ENCODE measurements around the gene ALDH1A3.

Gene ALDH1A3

GRCh38 chr15:100875976-100876375, 3.7 kb upstream of the ALDH1A3 start:
- no peak overlapping the region for H3K4me3 ChIP-seq (ENCODE audit: low read length)
- H3K9ac ChIP-seq (ENCODE audit: low read depth, low read length): no peak overlapping the region
- H3K4me1 ChIP-seq (ENCODE audit: insufficient read depth, low read length): no peaks in the 10 kb centered on the region; the same call in 1 of the 2 replicates
- H3K9me3 ChIP-seq (ENCODE audit: insufficient read depth, low read depth, low read length): no peaks in the 10 kb centered on the region
- peaks cover 61% of the 10 kb centered on the region for H3K27me3 ChIP-seq (ENCODE audit: insufficient read depth, low read length)
- H3K27ac ChIP-seq (ENCODE audit: low read length): no peak overlapping the region
- H3K36me3 ChIP-seq (ENCODE audit: insufficient read depth, low read depth, low read length): no peaks in the 10 kb centered on the region

- no peak overlapping the region for H3K4me3 ChIP-seq (ENCODE audit: low read length)
- H3K27ac ChIP-seq (ENCODE audit: low read length): no peak overlapping the region
- peaks cover 77% of the 10 kb centered on the region for H3K27me3 ChIP-seq (ENCODE audit: insufficient read depth, low read length)
- H3K4me1 ChIP-seq (ENCODE audit: insufficient read depth, low read length): no peaks in the 10 kb centered on the region; the same call in 1 of the 2 replicates
- H3K9me3 ChIP-seq (ENCODE audit: insufficient read depth, low read depth, low read length): no peaks in the 10 kb centered on the region
- no peaks in the 10 kb centered on the region for H3K36me3 ChIP-seq (ENCODE audit: insufficient read depth, low read depth, low read length)
- no peak overlapping the region for H3K9ac ChIP-seq (ENCODE audit: low read depth, low read length)
These were observed 2.1 kb upstream of the ALDH1A3 start for GRCh38 chr15:100877551-100877950.

- no peak overlapping the region for H3K27ac ChIP-seq (ENCODE audit: low read length)
- H3K9me3 ChIP-seq (ENCODE audit: insufficient read depth, low read depth, low read length): no peaks in the 10 kb centered on the region
- peaks cover 83% of the 10 kb centered on the region for H3K27me3 ChIP-seq (ENCODE audit: insufficient read depth, low read length)
- H3K36me3 ChIP-seq (ENCODE audit: insufficient read depth, low read depth, low read length): no peaks in the 10 kb centered on the region
- peak overlapping the region; percentile 56; the same call in 1 of the 2 replicates for H3K4me3 ChIP-seq (ENCODE audit: low read length)
- no peak overlapping the region for H3K9ac ChIP-seq (ENCODE audit: low read depth, low read length)
- H3K4me1 ChIP-seq (ENCODE audit: insufficient read depth, low read length): no peaks in the 10 kb centered on the region; the same call in 1 of the 2 replicates
These were observed 1.5 kb upstream of the ALDH1A3 start for GRCh38 chr15:100878130-100878529.

- H3K36me3 ChIP-seq (ENCODE audit: insufficient read depth, low read depth, low read length): no peaks in the 10 kb centered on the region
- H3K9ac ChIP-seq (ENCODE audit: low read depth, low read length): no peak overlapping the region
- H3K4me1 ChIP-seq (ENCODE audit: insufficient read depth, low read length): no peaks in the 10 kb centered on the region; the same call in 1 of the 2 replicates
- peaks cover 88% of the 10 kb centered on the region for H3K27me3 ChIP-seq (ENCODE audit: insufficient read depth, low read length)
- H3K9me3 ChIP-seq (ENCODE audit: insufficient read depth, low read depth, low read length): no peaks in the 10 kb centered on the region
- peak overlapping the region; percentile 56; the same call in 1 of the 2 replicates for H3K4me3 ChIP-seq (ENCODE audit: low read length)
- H3K27ac ChIP-seq (ENCODE audit: low read length): no peak overlapping the region
These were observed 983 bp upstream of the ALDH1A3 start for GRCh38 chr15:100878648-100879047.

GRCh38 chr15:100879061-100879463, 569 bp upstream of the ALDH1A3 start:
- Histone ChIP-seq H3K4me1 (ENCODE audit: insufficient read depth, low read length) (no peaks in the 10 kb centered on the region; the same call in 1 of the 2 replicates), H3K9ac (ENCODE audit: low read depth, low read length) (no peak overlapping the region), H3K27ac (ENCODE audit: low read length) (no peak overlapping the region), H3K36me3 (ENCODE audit: insufficient read depth, low read depth, low read length) (no peaks in the 10 kb centered on the region), H3K4me3 (ENCODE audit: low read length) (peak overlapping the region; percentile 56; the same call in 1 of the 2 replicates), H3K27me3 (ENCODE audit: insufficient read depth, low read length) (peaks cover 92% of the 10 kb centered on the region), H3K9me3 (ENCODE audit: insufficient read depth, low read depth, low read length) (no peaks in the 10 kb centered on the region)

GRCh38 chr15:100880139-100880896, 687 bp downstream of the ALDH1A3 start:
- Histone ChIP-seq H3K9me3 (ENCODE audit: insufficient read depth, low read depth, low read length) (no peaks in the 10 kb centered on the region), H3K36me3 (ENCODE audit: insufficient read depth, low read depth, low read length) (no peaks in the 10 kb centered on the region), H3K27me3 (ENCODE audit: insufficient read depth, low read length) (peaks cover 98% of the 10 kb centered on the region), H3K4me1 (ENCODE audit: insufficient read depth, low read length) (no peaks in the 10 kb centered on the region; the same call in 1 of the 2 replicates), H3K4me3 (ENCODE audit: low read length) (peak overlapping the region; percentile 71), H3K27ac (ENCODE audit: low read length) (no peak overlapping the region), H3K9ac (ENCODE audit: low read depth, low read length) (no peak overlapping the region)

- Histone ChIP-seq H3K27ac (ENCODE audit: low read length) (no peak overlapping the region), H3K4me1 (ENCODE audit: insufficient read depth, low read length) (no peaks in the 10 kb centered on the region; the same call in 1 of the 2 replicates), H3K9ac (ENCODE audit: low read depth, low read length) (no peak overlapping the region), H3K36me3 (ENCODE audit: insufficient read depth, low read depth, low read length) (no peaks in the 10 kb centered on the region), H3K4me3 (ENCODE audit: low read length) (peak overlapping the region; percentile 71), H3K9me3 (ENCODE audit: insufficient read depth, low read depth, low read length) (no peaks in the 10 kb centered on the region), H3K27me3 (ENCODE audit: insufficient read depth, low read length) (peaks cover 92% of the 10 kb centered on the region)
These were observed 1.2 kb downstream of the ALDH1A3 start for GRCh38 chr15:100880897-100881242.

GRCh38 chr15:100881573-100882336, 2.1 kb downstream of the ALDH1A3 start:
- Histone ChIP-seq H3K27me3 (ENCODE audit: insufficient read depth, low read length) (peaks cover 83% of the 10 kb centered on the region), H3K9me3 (ENCODE audit: insufficient read depth, low read depth, low read length) (no peaks in the 10 kb centered on the region), H3K4me1 (ENCODE audit: insufficient read depth, low read length) (no peaks in the 10 kb centered on the region; the same call in 1 of the 2 replicates), H3K27ac (ENCODE audit: low read length) (no peak overlapping the region), H3K36me3 (ENCODE audit: insufficient read depth, low read depth, low read length) (no peaks in the 10 kb centered on the region), H3K9ac (ENCODE audit: low read depth, low read length) (no peak overlapping the region), H3K4me3 (ENCODE audit: low read length) (0 out of 2 replicates have a peak overlapping the region, but pooled peaks have one; percentile 71)

- H3K36me3 ChIP-seq (ENCODE audit: insufficient read depth, low read depth, low read length): no peaks in the 10 kb centered on the region
- no peak overlapping the region for H3K9ac ChIP-seq (ENCODE audit: low read depth, low read length)
- H3K4me1 ChIP-seq (ENCODE audit: insufficient read depth, low read length): no peaks in the 10 kb centered on the region; the same call in 1 of the 2 replicates
- H3K4me3 ChIP-seq (ENCODE audit: low read length): no peak overlapping the region
- no peaks in the 10 kb centered on the region for H3K9me3 ChIP-seq (ENCODE audit: insufficient read depth, low read depth, low read length)
- peaks cover 50% of the 10 kb centered on the region for H3K27me3 ChIP-seq (ENCODE audit: insufficient read depth, low read length)
- no peak overlapping the region for H3K27ac ChIP-seq (ENCODE audit: low read length)
These were observed 5.5 kb downstream of the ALDH1A3 start for GRCh38 chr15:100885116-100885515.

GRCh38 chr15:100885811-100886210, 6.2 kb downstream of the ALDH1A3 start:
- Histone ChIP-seq H3K9ac (ENCODE audit: low read depth, low read length) (no peak overlapping the region), H3K36me3 (ENCODE audit: insufficient read depth, low read depth, low read length) (no peaks in the 10 kb centered on the region), H3K27me3 (ENCODE audit: insufficient read depth, low read length) (peaks cover 44% of the 10 kb centered on the region), H3K4me3 (ENCODE audit: low read length) (no peak overlapping the region), H3K27ac (ENCODE audit: low read length) (no peak overlapping the region), H3K4me1 (ENCODE audit: insufficient read depth, low read length) (no peaks in the 10 kb centered on the region; the same call in 1 of the 2 replicates), H3K9me3 (ENCODE audit: insufficient read depth, low read depth, low read length) (no peaks in the 10 kb centered on the region)

- Histone ChIP-seq H3K9me3 (ENCODE audit: insufficient read depth, low read depth, low read length) (no peaks in the 10 kb centered on the region), H3K4me3 (ENCODE audit: low read length) (no peak overlapping the region), H3K27ac (ENCODE audit: low read length) (no peak overlapping the region), H3K9ac (ENCODE audit: low read depth, low read length) (no peak overlapping the region), H3K27me3 (ENCODE audit: insufficient read depth, low read length) (peaks cover 28% of the 10 kb centered on the region), H3K36me3 (ENCODE audit: insufficient read depth, low read depth, low read length) (no peaks in the 10 kb centered on the region), H3K4me1 (ENCODE audit: insufficient read depth, low read length) (no peaks in the 10 kb centered on the region; the same call in 1 of the 2 replicates)
These were observed 7.7 kb downstream of the ALDH1A3 start for GRCh38 chr15:100887211-100887913.

All from iPS-20b (cell line).